AG10803 (cell line): ENCODE data around the gene SSR1.
"Not testable (repeated sequence)": the region's sequence is repeated elsewhere in the genome, so short reads cannot be mapped to it uniquely, and the experiment has no call there.

ENCODE experiments used
- DNase-seq: peaks from one replicate; pipeline ENCODE4 v3.0.0; 2010; ENCODE audit warnings: low read depth
- H3K4me3 ChIP-seq: 2 replicates; pipeline ENCODE4 v1.5.1; 2011; ENCODE audit warnings: mild to moderate bottlenecking, low read length, control low read depth
- TF ChIP-seq, protein P1 (sequence below): conservative IDR thresholded peaks from 2 replicates; pipeline ENCODE4 v1.5.1; 2011; ENCODE audit warnings: mild to moderate bottlenecking, low read length, control low read depth, inconsistent platforms

SSR1 gene

DNA sequence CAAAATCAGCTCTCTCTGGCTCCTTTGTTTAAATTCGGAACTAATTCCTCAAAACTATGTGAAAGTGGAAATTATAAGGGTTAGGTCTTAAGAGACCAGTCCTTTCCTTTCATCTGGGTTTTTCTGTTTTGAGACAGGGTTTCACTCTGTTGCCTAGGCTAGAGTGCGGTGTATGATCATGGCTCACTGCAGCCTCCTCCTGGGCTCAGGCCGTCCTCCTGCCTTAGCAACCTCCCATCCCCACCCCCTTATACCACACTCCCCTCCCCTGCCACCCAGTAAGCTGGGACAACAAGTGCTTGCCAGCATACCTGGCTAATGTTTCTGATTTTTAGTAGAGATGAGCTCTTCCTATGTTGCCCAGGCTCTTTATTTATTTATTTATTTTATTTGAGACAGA lies 12.8 kb upstream of the SSR1 start:
- no peak overlapping the region for H3K4me3 ChIP-seq
- DNase-seq = no peak
- TF ChIP-seq, protein P1, sequence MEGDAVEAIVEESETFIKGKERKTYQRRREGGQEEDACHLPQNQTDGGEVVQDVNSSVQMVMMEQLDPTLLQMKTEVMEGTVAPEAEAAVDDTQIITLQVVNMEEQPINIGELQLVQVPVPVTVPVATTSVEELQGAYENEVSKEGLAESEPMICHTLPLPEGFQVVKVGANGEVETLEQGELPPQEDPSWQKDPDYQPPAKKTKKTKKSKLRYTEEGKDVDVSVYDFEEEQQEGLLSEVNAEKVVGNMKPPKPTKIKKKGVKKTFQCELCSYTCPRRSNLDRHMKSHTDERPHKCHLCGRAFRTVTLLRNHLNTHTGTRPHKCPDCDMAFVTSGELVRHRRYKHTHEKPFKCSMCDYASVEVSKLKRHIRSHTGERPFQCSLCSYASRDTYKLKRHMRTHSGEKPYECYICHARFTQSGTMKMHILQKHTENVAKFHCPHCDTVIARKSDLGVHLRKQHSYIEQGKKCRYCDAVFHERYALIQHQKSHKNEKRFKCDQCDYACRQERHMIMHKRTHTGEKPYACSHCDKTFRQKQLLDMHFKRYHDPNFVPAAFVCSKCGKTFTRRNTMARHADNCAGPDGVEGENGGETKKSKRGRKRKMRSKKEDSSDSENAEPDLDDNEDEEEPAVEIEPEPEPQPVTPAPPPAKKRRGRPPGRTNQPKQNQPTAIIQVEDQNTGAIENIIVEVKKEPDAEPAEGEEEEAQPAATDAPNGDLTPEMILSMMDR = no peak

DNA sequence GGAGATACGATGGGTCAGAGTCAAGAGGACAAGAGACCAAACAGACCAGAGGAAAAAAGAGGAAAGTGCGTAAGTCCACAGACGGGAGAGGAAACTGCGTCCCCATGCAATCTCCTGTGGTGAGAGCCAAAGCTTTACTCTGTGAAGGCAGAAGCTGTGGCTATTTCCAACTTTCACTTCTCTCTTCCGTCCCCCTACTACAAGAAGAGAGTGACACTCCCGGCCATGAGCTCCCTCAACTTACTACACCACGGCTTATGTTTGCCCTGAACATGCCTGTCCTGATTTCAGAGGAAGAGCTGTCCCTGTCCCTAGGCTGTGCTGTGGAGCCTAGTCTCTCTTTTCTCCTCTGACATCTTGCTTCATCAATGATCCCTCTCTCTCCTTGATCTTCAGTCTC lies 11.5 kb upstream of the SSR1 start:
- TF ChIP-seq, protein P1 = no peak
- no peak for DNase-seq
- no peak overlapping the region for H3K4me3 ChIP-seq

DNA sequence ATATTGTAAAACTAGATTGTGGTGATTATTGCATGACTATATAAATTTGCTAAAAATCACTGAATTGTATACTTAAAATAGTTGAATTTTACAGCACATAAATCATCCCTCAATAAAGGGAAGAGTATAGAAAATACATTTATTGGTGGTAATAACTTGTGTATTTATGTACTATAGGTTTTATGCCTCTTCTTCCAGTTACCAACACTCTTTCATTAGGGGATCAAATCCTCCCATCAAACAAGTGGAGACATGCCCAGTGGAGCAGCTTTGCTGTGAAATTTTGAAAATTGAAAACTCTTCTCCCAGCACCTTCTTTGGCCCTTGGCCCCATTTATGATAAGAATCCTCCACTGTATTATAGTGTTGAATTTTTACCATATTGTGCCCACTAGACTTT lies 10.1 kb upstream of the SSR1 start:
- no peak overlapping the region for H3K4me3 ChIP-seq
- TF ChIP-seq, protein P1 = no peak
- DNase-seq = no peak

DNA sequence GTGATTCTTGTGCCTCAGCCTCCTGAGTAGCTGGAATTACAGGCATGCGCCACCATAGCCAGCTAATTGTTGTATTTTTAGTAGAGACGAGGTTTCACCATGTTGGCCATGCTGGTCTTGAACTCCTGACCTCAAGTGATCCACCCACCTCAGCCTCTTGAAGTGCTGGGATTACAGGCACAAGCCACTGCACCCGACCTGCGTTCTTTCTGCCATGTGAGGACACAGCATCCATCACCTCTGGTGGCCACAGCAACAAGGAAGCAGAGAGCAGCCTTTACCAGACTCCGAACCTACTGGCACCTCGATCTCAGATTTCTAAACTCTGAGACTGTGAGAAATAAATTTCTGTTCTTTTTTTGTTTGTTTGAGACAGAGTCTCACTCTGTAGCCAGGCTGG lies 8.9 kb upstream of the SSR1 start:
- not testable (repeated sequence) for H3K4me3 ChIP-seq, DNase-seq

DNA sequence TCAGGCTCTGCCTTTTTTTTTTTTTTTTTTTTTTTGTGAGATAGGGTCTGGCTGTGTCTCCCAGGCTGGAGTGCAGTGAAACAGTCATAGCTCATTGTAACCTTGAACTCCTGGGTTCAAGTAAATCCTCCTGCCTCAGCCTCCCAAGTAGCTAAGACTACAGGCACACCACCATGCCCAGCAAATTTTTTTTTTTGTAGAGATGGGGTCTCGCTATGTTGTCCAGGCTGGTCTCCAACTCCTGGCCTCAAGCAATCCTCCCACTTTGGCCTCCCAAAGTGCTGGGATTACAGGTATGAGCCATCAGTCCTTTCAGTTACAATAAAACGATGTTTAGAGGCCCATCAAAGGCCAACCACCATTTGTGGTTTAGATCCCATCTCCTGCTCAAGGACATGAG lies 6.4 kb upstream of the SSR1 start:
- not testable (repeated sequence) for H3K4me3 ChIP-seq, DNase-seq

DNA sequence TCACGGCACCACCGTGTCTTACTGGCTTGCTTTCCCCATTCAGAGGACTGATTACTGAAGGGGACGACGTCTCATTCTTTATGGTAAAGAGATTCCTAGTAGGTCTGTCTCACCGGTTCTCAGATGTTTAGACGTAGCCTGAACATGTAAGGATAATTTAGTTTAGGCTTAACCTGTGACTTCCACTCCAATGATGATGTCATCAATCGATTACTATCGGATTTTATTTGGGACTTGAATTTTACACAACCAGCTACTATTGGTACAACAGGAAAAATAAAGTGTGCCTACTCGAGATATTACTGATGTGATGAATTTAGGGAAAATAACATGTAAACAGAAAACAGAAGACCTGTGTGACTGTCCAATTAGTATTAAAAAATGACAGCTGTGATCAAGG lies 4.5 kb upstream of the SSR1 start:
- H3K4me3 ChIP-seq = no peak overlapping the region
- no peak for DNase-seq
- TF ChIP-seq, protein P1 = no peak

DNA sequence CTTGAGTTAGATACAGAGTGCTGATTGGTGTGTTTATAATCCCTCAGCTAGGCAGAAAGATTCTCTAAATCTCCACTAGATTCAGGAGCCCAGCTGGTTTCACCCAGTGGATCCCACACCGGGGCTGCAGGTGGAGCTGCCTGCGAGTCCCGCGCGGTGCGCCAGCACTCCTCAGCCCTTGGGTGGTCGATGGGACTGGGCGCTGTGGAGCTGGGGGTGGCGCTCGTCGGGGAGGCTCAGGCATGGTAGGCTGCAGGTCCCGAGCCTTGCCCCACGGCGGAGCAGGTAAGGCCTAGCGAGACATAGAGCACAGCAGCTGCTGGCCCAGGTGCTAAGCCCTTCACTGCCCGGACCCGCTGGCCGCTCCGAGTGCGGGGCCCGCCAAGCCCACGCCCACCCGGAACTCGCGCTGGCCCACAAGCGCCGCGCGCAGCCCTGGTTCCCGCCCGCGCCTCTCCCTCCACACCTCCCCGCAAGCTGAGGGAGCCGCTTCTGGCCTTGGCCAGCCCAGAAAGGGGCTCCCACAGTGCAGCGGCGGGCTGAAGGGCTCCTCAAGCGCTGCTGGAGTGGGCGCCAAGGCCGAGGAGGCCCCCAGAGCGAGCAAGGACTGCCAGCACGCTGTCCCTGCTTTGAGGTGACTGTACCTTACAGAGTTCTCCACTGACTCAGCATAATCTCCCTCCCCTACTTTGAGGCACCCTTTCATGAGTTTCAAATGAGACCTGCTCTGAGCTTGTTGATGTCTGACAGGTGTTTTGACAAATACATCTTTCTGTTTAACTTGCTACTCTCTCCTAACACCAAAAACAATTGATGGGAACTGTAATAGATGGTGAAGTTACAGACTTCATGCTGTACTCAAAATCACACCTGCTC lies 3.9 kb upstream of the SSR1 start:
- no peak overlapping the region for H3K4me3 ChIP-seq
- DNase-seq = no peak
- TF ChIP-seq, protein P1 = no peak

DNA sequence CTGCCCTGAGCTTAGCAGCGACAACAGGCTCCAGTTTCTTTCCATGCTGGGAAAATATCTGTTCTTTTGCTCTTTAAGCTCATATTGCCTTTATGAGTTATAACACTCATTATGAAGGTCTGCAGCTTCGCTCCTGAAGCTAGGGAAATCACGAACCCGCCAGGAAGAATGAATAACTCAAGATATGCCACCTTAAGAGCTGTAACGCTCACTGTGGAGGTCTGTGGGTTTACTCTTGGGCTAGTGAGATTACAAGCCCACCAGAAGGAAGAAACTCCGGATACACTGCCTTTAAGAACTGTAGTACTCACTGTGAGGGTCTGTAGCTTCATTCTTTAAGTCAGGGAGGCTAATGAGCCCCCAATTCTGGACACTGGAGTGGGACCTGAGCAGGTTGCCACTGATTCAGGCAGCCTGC lies 3.0 kb upstream of the SSR1 start:
- TF ChIP-seq, protein P1 = no peak
- no peak overlapping the region for H3K4me3 ChIP-seq

DNA sequence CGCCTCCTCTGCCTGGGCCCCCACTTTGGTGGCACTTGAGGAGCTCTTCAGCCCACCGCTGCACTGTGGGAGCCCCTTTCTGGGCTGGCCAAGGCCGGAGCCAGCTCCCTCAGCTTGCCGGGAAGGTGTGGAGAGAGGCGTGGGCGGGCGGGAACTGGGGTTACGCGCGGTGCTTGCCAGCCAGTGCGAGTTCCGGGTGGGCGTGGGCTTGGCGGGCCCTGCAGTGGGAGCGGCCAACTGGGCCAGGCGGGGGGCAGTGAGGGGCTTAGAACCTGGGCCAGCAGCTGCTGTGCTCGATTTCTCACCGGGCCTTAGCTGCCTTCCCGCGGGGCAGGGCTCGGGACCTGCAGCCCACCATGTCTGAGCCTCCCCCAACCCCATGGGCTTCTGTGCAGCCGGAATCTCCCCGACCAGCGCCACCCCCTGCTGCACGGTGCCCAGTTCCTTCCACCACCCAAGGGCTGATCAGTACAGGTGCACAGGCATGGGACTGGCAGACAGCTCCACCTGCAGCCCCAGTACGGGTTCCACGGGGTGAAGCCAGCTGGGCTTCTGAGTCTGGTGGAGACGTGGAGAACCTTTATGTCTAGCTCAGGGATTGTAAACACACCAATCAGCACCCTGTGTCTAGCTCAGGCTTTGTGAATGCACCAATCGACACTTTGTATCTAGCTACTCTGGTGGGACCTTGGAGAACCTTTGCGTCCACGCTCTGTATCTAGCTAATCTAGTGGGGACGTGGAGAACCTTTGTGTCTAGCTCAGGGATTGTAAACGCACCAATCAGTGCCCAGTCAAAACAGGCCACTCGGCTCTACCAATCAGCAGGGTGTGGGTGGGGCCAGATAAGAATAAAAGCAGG lies 2.3 kb upstream of the SSR1 start:
- DNase-seq, H3K4me3 ChIP-seq: not testable (repeated sequence)

More for the DNA sequence above, 3.0 kb upstream of the SSR1 start:
- DNase-seq = no peak
